ENCODE results near the gene GNMT. TPM values are rescaled to one million over a fixed set of nuclear protein-coding genes. Genes with fewer than 3 reads are reported as not detected.
A peak's percentile ranks its signal among the peaks of the same experiment; 100 is the strongest.

Gene GNMT
- total and polyA plus RNA-seq, 10 of the 15 experiments (the other 5 are each of a cell fraction or from before 2014, with no cell fraction given), result 0.27 to 1.1 (median 0.39) TPM

DNA sequence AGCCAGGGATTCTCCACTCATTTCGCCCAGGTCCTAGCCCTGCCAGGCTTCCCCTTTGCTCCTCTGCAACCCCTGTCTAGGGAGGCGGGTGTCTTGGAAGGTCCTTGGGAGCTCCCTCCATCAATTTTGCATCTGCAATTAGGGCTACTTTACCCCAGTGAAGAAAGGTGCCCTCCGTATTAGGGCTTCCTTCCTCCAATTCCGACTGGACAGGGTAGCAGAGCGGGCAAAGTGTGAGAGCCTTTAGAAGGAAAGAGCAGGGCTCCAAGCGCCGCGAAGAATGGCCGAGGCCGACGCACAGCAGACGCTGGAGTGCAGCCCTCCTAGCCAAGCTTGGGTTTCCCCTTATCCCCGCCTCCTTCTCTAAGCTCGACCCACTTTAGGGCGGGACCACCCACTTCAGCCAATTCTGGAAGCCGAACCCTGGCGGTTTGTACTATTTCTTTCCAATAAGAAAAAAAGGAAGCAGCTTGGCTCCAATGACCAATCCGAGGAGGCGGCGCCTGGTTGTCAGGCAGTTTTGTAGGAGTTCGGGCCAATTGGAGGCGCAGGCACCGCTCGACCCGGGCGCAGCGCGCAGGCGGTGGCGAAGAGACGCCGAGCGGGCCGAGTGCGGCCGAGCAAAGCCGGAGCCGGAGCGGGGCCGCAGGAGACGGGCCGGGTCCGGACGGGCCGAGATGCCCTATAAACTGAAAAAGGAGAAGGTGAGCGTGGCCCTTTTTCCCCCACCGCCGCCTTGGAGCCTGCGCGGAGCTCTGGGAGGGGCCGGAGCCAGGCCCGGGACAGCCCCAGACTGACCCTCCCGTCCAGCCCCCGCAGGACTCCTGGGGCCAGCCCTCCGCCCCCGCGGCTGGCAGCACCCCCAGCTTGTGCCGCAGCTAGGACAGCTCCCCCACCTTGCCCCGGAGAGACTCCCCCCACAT is 23.7 kb downstream of the GNMT start, which contains the start of gene PPP2R5D (continued):
- TF ChIP-seq PML (IDR thresholded peaks at IDR 0.05; ENCODE audit: low read length) (peak; percentile 83), POU2F2 (IDR thresholded peaks at IDR 0.05; ENCODE audit: borderline replicate concordance, low read depth, low read length) (peak; percentile 77; the same call in 2 of the 3 replicates), ZBTB11 (CRISPR knock-in tag; IDR thresholded peaks at IDR 0.05) (no peak), BHLHE40 (IDR thresholded peaks at IDR 0.05; ENCODE audit: borderline replicate concordance in 1 of 2, low read depth in 2 of 2, low read length in 1 of 2) (peak; percentile 55 to 57; a peak in 3 of 4 replicates), CREB1 (IDR thresholded peaks at IDR 0.05; ENCODE audit: low read depth) (peak; percentile 72), NFYA (IDR thresholded peaks at IDR 0.05; ENCODE audit: borderline replicate concordance, low read depth, low read length) (no peak; the same call in 1 of the 2 replicates), POLR2AphosphoS5 (IDR thresholded peaks at IDR 0.05; ENCODE audit: low read length) (peak; percentile 96), NR2F1 (conservative IDR thresholded peaks at IDR 0.05) (peak; percentile 52), DPF2 (IDR thresholded peaks at IDR 0.05) (peak; percentile 30; the same call in 1 of the 2 replicates), RFX5 (IDR thresholded peaks at IDR 0.05; ENCODE audit: low read depth, low read length) (peak; percentile 99), MLLT1 (IDR thresholded peaks at IDR 0.05) (peak; percentile 79), ESRRA (IDR thresholded peaks at IDR 0.05; ENCODE audit: low read length) (no peak), POLR2AphosphoS2 (IDR thresholded peaks at IDR 0.05; ENCODE audit: low read depth, low read length) (peak; percentile 91), ZNF687 (IDR thresholded peaks at IDR 0.05) (peak; percentile 23; the same call in 1 of the 2 replicates), SP1 (IDR thresholded peaks at IDR 0.05; ENCODE audit: low read depth, low read length) (peak; percentile 72), CREM (IDR thresholded peaks at IDR 0.05; ENCODE audit: low read depth) (peak; percentile 36), SPI1 (IDR thresholded peaks at IDR 0.05; ENCODE audit: borderline replicate concordance, insufficient read depth, low read depth, low read length) (0 out of 2 replicates have a peak, but pooled peaks have one; percentile 26), POLR2A (IDR thresholded peaks at IDR 0.05; ENCODE audit: low read depth, low read length) (peak; percentile 92), NKRF (conservative IDR thresholded peaks at IDR 0.05) (no peak; the same call in 1 of the 2 replicates)
